PFSK-1 (cell line): ENCODE measurements around the gene HDAC4.

ENCODE experiments used
- FOXP2 ChIP-seq: optimal IDR thresholded peaks from 2 replicates; pipeline ENCODE3; 2011; ENCODE audit warnings: borderline replicate concordance, control low read depth, inconsistent platforms; ENCODE audit not compliant: insufficient read depth; ENCODE audit errors: extremely low read length, extremely low read depth
- POLR2AphosphoS5 ChIP-seq: IDR thresholded peaks from 2 replicates; pipeline ENCODE4 v1.6.1; 2012; ENCODE audit warnings: low read depth, mild to moderate bottlenecking, control low read depth, low read length, moderate library complexity
- SIN3A ChIP-seq: IDR thresholded peaks from 2 replicates; pipeline ENCODE4 v1.6.1; 2012; ENCODE audit warnings: mild to moderate bottlenecking, low read length, moderate library complexity, borderline replicate concordance; ENCODE audit not compliant: insufficient read depth
- TAF1 ChIP-seq: IDR thresholded peaks from 2 replicates; pipeline ENCODE4 v1.6.1; 2012; ENCODE audit warnings: low read length, control low read depth, borderline replicate concordance; ENCODE audit not compliant: insufficient read depth
- TF ChIP-seq, protein P1 (sequence below), 2 experiments: IDR thresholded peaks; 2 replicates each; pipeline versions ENCODE4 v1.6.1 to v1.8.0; 2011 to 2012; ENCODE audit warnings: low read depth in 2 of 2, low read length in 2 of 2, control low read depth in 1 of 2, inconsistent platforms in 1 of 2, mild to moderate bottlenecking in 1 of 2, moderate library complexity in 1 of 2; ENCODE audit not compliant: insufficient read depth in 1 of 2

DNA sequence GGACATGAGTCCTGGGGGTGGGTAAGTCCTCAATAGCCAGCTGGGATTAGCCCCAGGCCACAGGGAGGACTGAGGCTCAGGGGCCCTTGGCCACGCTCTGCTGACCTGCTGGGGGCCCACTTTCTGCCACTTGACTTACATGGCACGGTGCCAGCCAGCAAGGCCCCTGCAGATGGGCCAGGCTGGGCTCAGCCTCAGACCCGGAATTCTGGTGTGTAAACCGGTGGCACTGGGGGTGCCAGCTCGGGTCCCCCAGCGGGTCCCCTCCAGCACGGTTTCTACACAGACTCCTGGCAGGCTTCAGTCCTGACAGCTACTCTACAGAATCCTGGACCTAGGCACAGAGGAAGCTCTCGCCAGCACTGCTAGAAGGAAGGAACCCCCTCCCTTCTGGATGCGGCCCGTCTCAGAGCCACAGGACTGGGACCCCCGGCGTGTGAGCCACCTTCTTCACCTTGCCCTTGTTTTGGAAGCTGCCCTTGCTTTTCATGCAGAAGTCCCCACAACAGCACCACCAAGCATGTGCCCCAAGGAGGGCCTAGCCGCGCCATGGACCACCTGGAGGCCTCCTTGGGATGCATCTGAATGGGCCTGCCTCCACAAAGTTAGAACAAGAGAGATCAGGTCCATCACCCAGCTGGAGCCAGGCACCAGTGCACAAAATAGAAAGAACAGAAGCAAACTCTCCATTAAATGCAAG lies 8.0 kb downstream of the HDAC4 start:
- TF ChIP-seq POLR2AphosphoS5 (no peak), FOXP2 (no peak), TAF1 (no peak), SIN3A (no peak)
- TF ChIP-seq, protein P1, sequence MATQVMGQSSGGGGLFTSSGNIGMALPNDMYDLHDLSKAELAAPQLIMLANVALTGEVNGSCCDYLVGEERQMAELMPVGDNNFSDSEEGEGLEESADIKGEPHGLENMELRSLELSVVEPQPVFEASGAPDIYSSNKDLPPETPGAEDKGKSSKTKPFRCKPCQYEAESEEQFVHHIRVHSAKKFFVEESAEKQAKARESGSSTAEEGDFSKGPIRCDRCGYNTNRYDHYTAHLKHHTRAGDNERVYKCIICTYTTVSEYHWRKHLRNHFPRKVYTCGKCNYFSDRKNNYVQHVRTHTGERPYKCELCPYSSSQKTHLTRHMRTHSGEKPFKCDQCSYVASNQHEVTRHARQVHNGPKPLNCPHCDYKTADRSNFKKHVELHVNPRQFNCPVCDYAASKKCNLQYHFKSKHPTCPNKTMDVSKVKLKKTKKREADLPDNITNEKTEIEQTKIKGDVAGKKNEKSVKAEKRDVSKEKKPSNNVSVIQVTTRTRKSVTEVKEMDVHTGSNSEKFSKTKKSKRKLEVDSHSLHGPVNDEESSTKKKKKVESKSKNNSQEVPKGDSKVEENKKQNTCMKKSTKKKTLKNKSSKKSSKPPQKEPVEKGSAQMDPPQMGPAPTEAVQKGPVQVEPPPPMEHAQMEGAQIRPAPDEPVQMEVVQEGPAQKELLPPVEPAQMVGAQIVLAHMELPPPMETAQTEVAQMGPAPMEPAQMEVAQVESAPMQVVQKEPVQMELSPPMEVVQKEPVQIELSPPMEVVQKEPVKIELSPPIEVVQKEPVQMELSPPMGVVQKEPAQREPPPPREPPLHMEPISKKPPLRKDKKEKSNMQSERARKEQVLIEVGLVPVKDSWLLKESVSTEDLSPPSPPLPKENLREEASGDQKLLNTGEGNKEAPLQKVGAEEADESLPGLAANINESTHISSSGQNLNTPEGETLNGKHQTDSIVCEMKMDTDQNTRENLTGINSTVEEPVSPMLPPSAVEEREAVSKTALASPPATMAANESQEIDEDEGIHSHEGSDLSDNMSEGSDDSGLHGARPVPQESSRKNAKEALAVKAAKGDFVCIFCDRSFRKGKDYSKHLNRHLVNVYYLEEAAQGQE (IDR thresholded peaks at IDR 0.05; ENCODE audit: insufficient read depth in 1 of 2, low read depth in 2 of 2, low read length in 2 of 2): no peak
